Natural killer cell (primary cell): ENCODE data around the gene ST3GAL2. TPM values are rescaled to one million over a fixed set of nuclear protein-coding genes. Genes with fewer than 3 reads are reported as not detected.
A peak's percentile ranks its signal among the peaks of the same experiment; 100 is the strongest.

Source experiments
- ATAC-seq, 3 donors: fragments of 150-1000 bp in 2 of 3; fragments of 200-7000 bp in 1 of 3; cut with Tn5 transposase; 1 replicate in 1 of 3; 2 replicates in 2 of 3; pipeline ENCODE4 v1.10.0; 2021; ENCODE audit warnings: mild to moderate bottlenecking in 2 of 3, moderate library complexity in 2 of 3
- DNase-seq, 2 donors: peaks; one replicate each; pipeline versions ENCODE4 v3.0.0 to v3.0.0-alpha.2; 2013 to 2021; ENCODE audit warnings: mixed read lengths in 1 of 2
- H3K27ac ChIP-seq: one replicate; pipeline ENCODE4 v1.5.1; 2013; ENCODE audit warnings: mild to moderate bottlenecking, low read length
- H3K27me3 ChIP-seq: one replicate; pipeline ENCODE4 v1.6.1; 2013; ENCODE audit warnings: low read length; ENCODE audit not compliant: control insufficient read depth, insufficient read depth
- H3K36me3 ChIP-seq: one replicate; pipeline ENCODE4 v1.6.1; 2013; ENCODE audit warnings: low read length; ENCODE audit not compliant: control insufficient read depth, insufficient read depth
- H3K4me1 ChIP-seq: one replicate; pipeline ENCODE4 v1.6.1; 2013; ENCODE audit warnings: low read length; ENCODE audit not compliant: control insufficient read depth, insufficient read depth
- H3K4me3 ChIP-seq: one replicate; pipeline ENCODE4 v1.5.1; 2013; ENCODE audit warnings: low read length
- H3K9me3 ChIP-seq: one replicate; pipeline ENCODE4 v1.6.1; 2013; ENCODE audit warnings: low read length; ENCODE audit not compliant: control insufficient read depth, insufficient read depth
- H3K27ac Mint-ChIP-seq, 2 donors: one replicate each; pipeline ENCODE4 v1.8.0; 2022; ENCODE audit warnings: mild to moderate bottlenecking in 2 of 2, mixed read lengths in 2 of 2, moderate library complexity in 1 of 2
- H3K27me3 Mint-ChIP-seq, 2 donors: one replicate each; pipeline ENCODE4 v1.8.0; 2022; ENCODE audit warnings: low read depth in 2 of 2, mixed read lengths in 2 of 2
- H3K36me3 Mint-ChIP-seq: one replicate; pipeline ENCODE4 v1.8.0; 2022; ENCODE audit warnings: mixed read lengths
- H3K4me1 Mint-ChIP-seq, 2 donors: one replicate each; pipeline ENCODE4 v1.8.0; 2022; ENCODE audit warnings: mixed read lengths in 2 of 2
- H3K4me3 Mint-ChIP-seq: one replicate; pipeline ENCODE4 v1.8.0; 2022; ENCODE audit warnings: mild to moderate bottlenecking, moderate library complexity, mixed read lengths
- H3K9me3 Mint-ChIP-seq, 2 donors: one replicate each; pipeline ENCODE4 v1.8.0; 2022; ENCODE audit warnings: mixed read lengths in 2 of 2
- WGBS: methylation state at CpG from one replicate; pipeline ENCODE4 v1.1.7; 2013; ENCODE audit warnings: missing lambda C conversion rate; ENCODE audit not compliant: insufficient coverage; 5-methylcytosine and 5-hydroxymethylcytosine counted together
- intact Hi-C: fragments of 100-400 bp; cut with micrococcal nuclease; formaldehyde crosslinking; loops from one replicate; pipeline ENCODE4 v1.14.2; 2022
- total RNA-seq, 4 donors: library from RNA; stranded (reverse); fragments of 120-200 nt in 1 of 4; gene quantifications; one replicate each; pipeline versions ENCODE4 v1.2.3 to v1.2.4, GENCODE V29; 2013 to 2022
- TF ChIP-seq, protein P1 (sequence below): fragments of 200-600 bp; IDR thresholded peaks from one replicate; pipeline ENCODE4 v1.8.0; 2022; ENCODE audit warnings: antibody characterized with exemption

The ST3GAL2 gene
- total RNA-seq, 3 donors from 2014 or later (not counting 1 experiment from before 2014, with no cell fraction given), result 25.9 to 39.1 (median 36.9) TPM

DNA sequence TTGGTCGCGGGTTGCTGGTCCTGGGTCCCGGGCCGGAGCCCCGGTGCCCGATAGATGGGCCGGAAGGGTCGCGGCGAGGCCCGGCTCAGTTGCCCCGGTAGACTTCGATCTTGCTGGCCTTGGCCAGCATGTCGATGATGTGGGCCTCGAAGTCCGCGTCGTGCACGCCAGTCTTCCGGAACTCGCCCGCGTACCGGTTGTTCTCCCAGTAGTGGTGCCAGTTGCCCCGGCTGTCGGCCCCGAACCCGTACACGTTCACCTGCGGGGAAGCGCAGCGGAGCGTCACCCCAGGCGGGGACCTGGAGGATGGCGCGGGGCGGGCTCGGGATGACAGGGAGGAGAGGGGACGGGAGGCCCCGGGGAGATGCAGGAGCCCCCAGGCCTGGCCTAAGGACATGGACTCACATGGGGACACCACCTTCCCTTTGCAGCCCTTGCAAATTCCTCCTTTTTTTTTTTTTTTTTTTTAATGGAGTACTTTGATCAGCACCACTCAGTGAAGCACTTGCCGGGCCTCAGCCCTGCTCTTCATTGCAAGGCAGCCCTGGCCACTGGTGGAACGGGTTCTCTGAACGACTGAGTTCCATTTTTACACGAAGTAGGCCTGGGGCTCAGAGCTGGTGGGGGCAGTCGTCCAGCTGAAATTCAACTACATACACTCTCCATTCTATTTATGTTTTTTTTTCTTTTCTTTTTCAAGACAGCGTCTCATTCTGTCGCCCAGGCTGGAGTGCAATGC, 57.1 kb downstream of the ST3GAL2 start:
- H3K4me3 ChIP-seq, result peak overlapping the region; percentile 75
- Mint-ChIP-seq H3K27me3 (no peaks in the 10 kb centered on the region), H3K36me3 (no peaks in the 10 kb centered on the region), H3K4me3 (peak overlapping the region; percentile 99), H3K4me1 (peaks cover 4 to 6% of the 10 kb centered on the region in 2 donors), H3K9me3 (no peaks in the 10 kb centered on the region), H3K27ac (peak overlapping the region; percentile 90 to 91)
- TF ChIP-seq, protein P1, sequence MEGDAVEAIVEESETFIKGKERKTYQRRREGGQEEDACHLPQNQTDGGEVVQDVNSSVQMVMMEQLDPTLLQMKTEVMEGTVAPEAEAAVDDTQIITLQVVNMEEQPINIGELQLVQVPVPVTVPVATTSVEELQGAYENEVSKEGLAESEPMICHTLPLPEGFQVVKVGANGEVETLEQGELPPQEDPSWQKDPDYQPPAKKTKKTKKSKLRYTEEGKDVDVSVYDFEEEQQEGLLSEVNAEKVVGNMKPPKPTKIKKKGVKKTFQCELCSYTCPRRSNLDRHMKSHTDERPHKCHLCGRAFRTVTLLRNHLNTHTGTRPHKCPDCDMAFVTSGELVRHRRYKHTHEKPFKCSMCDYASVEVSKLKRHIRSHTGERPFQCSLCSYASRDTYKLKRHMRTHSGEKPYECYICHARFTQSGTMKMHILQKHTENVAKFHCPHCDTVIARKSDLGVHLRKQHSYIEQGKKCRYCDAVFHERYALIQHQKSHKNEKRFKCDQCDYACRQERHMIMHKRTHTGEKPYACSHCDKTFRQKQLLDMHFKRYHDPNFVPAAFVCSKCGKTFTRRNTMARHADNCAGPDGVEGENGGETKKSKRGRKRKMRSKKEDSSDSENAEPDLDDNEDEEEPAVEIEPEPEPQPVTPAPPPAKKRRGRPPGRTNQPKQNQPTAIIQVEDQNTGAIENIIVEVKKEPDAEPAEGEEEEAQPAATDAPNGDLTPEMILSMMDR, result no peak
- DNase-seq, result no peak
- ATAC-seq, result peak; percentile 24 to 36 (median 25)
- no peaks in the 10 kb centered on the region for H3K27me3 ChIP-seq
- H3K36me3 ChIP-seq, result peaks cover 2% of the 10 kb centered on the region
- peak overlapping the region; percentile 69 for H3K27ac ChIP-seq
- H3K4me1 ChIP-seq, result peaks cover 29% of the 10 kb centered on the region
- intact Hi-C loops, result loop anchor here (1.0 to 5.0 kb wide), 3 partner anchors 58 to 141 kb away; partner anchors contain the start of genes COG4, FCSK, SF3B3 and ST3GAL2
- WGBS, result 16% methylated on average over 45 of the region's 47 CpGs
- no peaks in the 10 kb centered on the region for H3K9me3 ChIP-seq

DNA sequence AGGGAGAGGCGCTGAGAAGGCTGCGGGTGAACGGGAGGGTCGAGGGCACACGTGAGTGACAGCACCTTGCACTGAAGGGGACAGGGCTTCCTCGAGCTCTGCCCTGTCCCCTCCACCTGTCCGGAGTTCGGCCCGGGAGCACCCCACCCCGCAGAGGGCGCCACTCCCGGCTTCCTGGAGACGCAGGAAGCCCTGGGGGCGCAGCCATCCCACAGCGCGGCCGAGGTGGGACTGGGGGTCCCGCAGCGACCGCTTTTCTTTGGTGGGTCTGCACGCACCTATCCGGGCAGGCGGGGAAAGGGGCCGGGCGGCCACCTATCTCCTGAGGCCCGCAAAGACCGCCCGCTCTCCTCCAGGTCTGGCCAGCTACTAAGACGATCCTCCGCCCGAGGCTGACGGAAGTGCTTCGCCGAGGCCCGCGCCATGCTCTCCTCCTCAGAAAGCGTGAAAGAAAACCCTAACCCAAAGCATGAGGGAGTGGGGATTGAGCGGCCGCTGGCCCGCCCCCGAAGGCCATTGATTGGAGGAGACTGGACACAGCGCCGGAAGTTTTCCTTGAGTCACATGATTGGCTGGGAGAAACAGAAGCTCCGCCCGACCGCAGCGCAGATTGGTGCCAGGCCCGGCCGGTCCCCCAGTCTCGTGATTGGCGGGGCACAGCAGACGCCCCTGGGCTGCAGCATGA, 57.8 kb downstream of the ST3GAL2 start:
- TF ChIP-seq, protein P1, result peak; percentile 17
- peak; percentile 93 to 98 (median 95) for ATAC-seq
- no peaks in the 10 kb centered on the region for H3K9me3 ChIP-seq
- peak overlapping the region; percentile 69 for H3K27ac ChIP-seq
- no peaks in the 10 kb centered on the region for H3K27me3 Mint-ChIP-seq
- WGBS, result under 1% methylated on average over 52 of the region's 52 CpGs
- no peaks in the 10 kb centered on the region for H3K9me3 Mint-ChIP-seq
- H3K27ac Mint-ChIP-seq, result peak overlapping the region; percentile 90 to 91
- H3K4me3 ChIP-seq, result peak overlapping the region; percentile 75
- DNase-seq, result peak; percentile 92 to 98
- H3K4me3 Mint-ChIP-seq, result peak overlapping the region; percentile 99
- H3K36me3 ChIP-seq, result peaks cover 5% of the 10 kb centered on the region
- H3K4me1 ChIP-seq, result peaks cover 29% of the 10 kb centered on the region
- peaks cover 4 to 6% of the 10 kb centered on the region in 2 donors for H3K4me1 Mint-ChIP-seq
- H3K36me3 Mint-ChIP-seq, result no peaks in the 10 kb centered on the region
- intact Hi-C loops, result loop anchor here (1.0 to 5.0 kb wide), 3 partner anchors 58 to 141 kb away; partner anchors contain the start of genes COG4, FCSK, SF3B3 and ST3GAL2
- H3K27me3 ChIP-seq, result no peaks in the 10 kb centered on the region

DNA sequence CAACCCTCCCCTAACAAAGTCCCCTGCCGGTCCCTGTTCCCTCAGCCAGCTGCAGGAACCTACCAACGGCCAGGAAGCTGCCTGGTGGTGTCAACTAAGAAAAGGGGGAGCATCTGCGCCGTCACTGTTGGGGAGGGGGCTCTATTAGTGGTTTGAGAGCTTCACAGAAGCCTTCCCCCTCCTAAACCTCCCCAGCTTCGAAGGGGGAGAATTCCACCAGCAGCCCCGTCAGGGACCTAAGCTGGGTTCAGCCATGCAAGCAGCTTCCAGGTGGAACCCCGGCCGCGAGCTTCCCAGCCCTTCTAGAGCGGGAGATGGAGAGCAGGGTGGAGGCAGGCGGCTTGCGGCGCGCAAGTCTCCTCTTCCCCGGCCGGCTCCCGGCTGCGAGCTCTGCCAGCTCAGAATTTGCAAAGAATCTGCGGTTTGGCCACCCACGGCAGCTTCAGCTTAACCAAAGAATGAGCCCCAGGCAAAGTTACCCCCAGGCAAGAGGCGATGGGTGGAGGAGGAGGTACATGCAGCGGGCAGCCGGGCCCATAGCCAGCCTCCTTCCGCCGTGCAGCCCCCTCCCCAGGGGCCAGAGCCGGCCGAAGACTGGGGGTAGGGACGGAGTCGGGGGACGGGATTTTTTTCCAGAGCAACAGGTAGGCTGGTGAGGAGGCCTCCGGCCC, 58.5 kb downstream of the ST3GAL2 start:
- under 1% methylated on average over 28 of the region's 31 CpGs for WGBS
- intact Hi-C loops, result loop anchor here (5.0 kb wide), 1 partner anchor 142 kb away; the partner anchor contains the start of genes COG4 and SF3B3
- no peaks in the 10 kb centered on the region for H3K9me3 Mint-ChIP-seq
- H3K36me3 ChIP-seq, result peaks cover 8% of the 10 kb centered on the region
- H3K27me3 Mint-ChIP-seq, result no peaks in the 10 kb centered on the region
- ATAC-seq (peak in 2 of 3 donors; percentile 9 to 10), DNase-seq (peak; percentile 45 to 78)
- TF ChIP-seq, protein P1, result no peak
- peak overlapping the region; percentile 90 to 91 for H3K27ac Mint-ChIP-seq
- H3K27me3 ChIP-seq, result no peaks in the 10 kb centered on the region
- peak overlapping the region; percentile 99 for H3K4me3 Mint-ChIP-seq
- H3K4me1 ChIP-seq, result peaks cover 29% of the 10 kb centered on the region
- peak overlapping the region; percentile 69 for H3K27ac ChIP-seq
- H3K4me3 ChIP-seq, result peak overlapping the region; percentile 75
- H3K9me3 ChIP-seq, result no peaks in the 10 kb centered on the region
- H3K36me3 Mint-ChIP-seq, result no peaks in the 10 kb centered on the region
- H3K4me1 Mint-ChIP-seq, result peaks cover 4 to 6% of the 10 kb centered on the region in 2 donors
